GM19193 (cell line): Measurements from ENCODE around the gene MAP3K6.

ENCODE experiments used
- POLR2A ChIP-seq: IDR thresholded peaks from 4 replicates; pipeline ENCODE4 v1.6.1; 2011; ENCODE audit not compliant: insufficient read depth, insufficient read length; ENCODE audit errors: extremely low read depth

MAP3K6 gene

DNA sequence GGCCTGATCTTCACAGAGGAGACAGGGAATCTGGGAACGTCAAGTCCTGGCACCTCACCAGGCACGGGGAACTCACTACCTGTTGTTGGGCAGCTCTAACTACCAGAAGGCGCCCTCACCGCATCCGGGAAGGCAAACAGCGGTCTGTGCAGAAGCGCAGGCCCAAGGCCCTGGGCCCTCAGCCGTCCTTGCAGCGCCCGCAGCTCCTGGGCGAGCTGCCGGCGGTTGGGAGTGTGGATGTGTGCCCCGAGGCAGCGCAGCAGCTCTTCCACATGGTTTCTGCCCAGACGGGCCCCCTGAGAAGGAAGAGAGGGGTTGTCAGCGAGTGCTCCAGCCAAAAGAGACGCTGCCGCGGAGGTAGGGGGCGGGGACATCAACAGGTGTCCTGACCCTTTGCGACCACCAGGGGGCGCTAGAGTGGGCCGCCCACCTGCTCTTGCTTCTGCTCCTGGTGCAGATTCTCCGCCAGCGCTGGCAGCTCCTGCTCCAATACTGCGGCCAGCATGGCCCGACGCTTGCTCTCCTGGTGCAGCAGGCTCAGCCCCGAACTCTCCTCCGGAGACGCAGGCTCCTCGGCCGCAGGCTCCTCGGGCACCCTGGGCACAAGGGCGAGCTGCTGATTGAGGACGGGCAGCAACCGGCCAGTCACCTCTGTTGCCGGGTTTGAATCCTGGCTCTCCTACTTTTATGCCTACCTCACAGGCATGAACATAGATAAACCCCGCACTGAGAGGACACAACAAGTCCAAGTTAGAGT lies 9.3 kb downstream of the MAP3K6 start:
- no peak for TF ChIP-seq POLR2A

DNA sequence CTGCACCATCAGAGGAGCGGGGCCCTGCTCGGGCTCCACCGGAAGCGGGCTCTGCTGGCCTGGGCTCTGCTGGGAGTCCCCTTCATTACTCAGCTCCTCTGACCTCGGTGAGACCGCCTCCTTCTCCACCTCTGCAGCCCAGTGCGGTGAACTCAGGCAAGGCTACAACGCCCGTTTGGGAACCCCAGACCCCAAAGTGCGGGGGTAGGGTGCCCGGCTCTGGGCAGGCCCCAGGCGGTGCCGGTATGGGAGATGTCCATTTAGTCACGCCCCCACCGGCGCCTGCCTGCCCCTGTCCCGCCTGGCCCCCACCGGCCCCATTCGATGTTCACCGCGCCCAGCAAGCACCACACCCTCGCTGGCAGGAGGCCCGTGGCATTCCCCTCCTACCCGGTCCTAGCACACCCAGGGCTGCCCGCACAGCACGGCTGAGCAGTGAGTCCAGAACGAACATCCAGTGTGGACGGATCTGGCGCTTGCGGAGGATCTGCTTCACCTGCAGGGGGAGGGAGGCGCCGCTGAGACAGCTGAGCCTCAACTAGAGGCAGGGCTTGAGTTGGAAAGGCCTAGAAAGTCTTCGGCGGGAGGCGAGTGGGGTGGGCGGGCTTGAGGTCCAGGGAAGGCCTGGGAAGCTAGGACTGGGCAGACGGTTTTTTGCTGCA lies 10.0 kb downstream of the MAP3K6 start:
- no peak for TF ChIP-seq POLR2A

DNA sequence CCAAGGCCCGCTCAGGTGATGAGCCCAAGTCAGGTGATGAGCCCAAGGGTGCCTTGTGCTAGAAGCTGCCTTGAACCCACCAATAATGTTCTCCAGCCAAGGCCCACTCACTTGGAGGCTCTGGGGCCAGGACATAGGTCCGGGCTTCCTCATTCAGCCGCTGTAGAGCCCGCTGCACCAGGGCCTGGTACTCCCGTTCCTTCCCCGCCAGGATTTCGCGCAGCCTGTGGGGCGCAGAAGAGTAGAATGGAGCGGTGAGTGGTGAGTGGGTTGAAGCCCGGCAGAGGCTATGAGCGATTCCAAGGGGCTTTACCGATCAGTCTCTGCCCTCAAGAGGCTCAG lies 10.5 kb downstream of the MAP3K6 start:
- TF ChIP-seq POLR2A: no peak

DNA sequence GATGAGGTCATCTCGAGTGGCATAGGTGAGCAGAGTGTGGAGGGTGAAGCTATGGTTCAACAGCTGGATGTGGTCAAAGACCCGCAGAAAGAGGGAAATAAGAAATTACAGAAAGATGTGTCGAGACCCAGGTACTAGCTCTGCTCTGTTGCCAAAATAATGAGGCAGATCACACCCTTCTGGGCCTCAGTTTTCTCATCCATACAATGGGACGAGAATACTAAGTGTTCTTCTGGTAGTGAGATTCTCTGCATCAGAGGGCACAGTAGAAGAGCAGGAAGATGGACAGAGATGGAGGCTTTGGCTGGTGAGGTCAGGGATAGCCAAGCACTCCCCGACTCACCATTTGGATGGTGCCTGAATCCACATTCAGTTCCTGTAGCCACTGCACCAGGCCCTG lies 11.1 kb downstream of the MAP3K6 start:
- no peak for TF ChIP-seq POLR2A

DNA sequence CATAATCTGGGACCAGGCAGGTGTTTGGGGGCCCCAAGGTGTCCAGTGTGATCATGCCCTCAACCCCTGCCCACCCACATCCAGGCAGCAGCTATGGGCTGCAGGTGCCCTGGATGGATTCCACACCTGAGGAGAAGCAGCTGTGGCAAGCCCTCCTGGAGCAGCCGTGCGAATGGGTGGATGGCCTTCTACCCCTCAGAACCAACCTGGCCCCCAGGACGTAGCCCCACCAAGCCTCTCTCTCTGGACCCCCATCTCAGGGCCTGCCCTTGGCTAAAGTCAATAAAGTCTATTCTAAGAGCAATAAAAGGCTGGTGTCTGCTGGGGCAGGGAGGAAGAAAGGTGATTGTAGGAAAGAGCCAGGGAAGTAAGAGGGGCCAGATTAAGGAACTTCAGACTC lies 13.1 kb downstream of the MAP3K6 start:
- no peak for TF ChIP-seq POLR2A

DNA sequence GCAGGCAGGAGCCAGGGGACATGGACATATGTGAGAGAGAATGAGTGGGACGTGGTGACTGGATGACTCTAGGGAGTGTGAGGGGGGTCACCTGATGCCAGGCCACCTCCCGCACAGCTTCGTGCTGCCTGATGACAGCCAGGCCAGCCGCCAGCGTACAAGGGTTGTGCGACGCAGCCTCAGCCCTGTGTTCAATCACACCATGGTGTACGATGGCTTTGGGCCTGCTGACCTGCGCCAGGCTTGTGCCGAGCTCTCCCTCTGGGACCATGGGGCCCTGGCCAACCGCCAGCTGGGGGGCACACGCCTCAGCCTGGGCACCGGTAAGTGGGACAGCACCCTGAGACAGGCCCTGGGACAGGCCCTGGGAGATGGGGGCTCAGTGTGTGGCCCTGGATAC lies 13.6 kb downstream of the MAP3K6 start:
- TF ChIP-seq POLR2A: no peak

DNA sequence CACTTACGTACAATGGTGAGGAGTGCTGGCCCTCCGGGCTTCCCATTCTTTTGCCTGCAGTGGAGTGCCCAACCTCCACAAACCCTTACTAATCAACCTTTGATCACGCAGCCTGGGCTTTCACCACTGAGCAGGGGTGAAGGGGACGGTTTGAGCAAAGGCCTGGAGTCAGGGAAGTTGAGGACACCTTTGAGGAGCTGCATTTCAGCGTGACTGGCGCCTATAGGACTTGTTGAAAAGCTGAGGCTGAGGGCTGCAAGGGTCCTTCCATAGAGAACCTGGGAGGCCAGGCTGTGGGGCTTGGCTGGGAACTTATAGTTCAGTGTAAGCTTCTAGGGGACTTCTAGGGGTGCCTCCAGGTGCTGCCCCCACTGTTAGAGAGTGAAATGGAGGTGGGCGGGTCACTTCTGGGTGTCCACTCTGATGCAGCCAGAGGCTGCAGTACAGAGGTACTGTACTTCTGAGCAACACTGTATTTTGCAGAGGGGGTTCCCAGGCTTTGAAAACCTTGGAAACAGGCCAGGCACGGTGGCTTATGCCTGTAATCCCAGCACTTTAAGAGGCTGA lies 15.1 kb downstream of the MAP3K6 start:
- TF ChIP-seq POLR2A: no peak

DNA sequence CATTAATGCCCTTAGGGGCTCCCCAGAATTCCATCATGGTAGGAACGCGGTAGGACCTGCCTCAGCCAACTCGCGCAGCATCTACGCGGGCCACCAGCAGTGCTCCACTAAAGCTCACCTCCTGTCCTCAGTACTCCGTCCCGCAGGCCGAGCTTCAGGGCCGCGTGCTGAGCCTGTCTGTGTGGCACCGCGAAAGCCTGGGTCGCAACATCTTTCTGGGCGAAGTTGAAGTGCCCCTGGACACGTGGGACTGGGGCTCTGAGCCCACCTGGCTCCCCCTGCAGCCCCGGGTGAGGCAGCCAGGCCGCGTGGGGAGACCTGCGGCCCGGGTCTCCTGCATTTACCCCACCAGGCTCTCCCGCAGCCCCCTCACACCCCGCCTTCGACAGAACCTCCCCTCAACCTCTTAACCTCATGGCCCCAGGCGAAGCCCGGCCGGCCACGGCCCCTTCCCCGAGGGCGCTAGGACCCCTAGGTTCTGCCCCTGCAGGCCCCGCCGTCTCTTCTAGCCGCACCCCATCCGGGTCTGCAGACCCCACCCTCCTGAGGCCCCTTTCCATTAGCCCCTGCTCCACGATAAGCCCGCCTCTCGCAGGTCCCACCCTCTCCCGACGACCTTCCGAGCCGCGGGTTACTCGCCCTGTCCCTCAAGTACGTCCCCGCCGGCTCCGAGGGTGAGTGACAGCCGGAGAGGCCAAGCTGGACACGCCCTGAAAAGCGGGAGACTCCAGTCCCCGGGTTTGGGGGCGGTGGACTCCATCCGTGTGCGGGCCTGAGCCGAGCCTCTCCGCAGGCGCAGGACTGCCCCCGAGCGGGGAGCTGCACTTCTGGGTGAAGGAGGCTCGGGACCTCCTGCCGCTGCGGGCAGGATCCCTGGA lies 15.9 kb downstream of the MAP3K6 start:
- no peak for TF ChIP-seq POLR2A

DNA sequence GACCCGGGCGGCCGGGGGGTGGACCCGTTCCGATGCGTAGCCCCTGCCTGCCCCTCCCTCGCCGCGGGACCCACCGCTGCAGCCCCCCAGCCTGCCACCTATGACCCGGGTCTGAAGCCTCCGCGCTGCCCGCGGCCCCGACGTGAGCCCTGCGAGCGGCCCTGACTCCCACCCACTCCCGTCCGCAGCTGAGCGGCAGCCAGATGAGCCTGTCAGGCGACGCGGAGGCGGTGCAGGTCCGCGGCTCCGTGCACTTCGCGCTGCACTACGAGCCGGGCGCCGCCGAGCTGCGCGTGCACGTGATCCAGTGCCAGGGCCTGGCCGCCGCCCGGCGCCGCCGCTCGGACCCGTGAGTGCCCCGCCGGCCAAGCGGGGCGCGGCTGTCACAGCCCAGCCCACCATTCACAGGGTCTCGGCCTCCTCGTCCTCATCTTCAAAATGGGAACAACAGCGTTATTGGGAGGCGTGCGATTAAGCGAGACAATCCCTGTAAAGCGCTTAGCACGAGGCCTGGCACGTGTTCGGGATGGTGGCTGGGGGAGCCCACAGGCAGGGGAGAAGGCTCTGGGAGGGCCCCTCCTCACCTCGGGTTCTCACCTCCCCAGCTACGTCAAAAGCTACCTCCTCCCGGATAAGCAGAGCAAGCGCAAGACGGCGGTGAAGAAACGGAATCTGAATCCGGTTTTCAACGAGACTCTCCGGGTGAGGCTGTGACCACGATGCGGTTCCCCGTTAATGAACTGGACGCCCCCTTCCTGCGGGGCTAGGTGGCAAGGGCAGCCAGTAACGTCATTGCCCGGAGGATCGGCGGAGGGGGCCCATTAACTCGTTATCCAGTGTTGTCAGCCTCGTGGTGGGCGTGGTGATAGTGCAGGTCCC lies 16.7 kb downstream of the MAP3K6 start:
- no peak for TF ChIP-seq POLR2A

DNA sequence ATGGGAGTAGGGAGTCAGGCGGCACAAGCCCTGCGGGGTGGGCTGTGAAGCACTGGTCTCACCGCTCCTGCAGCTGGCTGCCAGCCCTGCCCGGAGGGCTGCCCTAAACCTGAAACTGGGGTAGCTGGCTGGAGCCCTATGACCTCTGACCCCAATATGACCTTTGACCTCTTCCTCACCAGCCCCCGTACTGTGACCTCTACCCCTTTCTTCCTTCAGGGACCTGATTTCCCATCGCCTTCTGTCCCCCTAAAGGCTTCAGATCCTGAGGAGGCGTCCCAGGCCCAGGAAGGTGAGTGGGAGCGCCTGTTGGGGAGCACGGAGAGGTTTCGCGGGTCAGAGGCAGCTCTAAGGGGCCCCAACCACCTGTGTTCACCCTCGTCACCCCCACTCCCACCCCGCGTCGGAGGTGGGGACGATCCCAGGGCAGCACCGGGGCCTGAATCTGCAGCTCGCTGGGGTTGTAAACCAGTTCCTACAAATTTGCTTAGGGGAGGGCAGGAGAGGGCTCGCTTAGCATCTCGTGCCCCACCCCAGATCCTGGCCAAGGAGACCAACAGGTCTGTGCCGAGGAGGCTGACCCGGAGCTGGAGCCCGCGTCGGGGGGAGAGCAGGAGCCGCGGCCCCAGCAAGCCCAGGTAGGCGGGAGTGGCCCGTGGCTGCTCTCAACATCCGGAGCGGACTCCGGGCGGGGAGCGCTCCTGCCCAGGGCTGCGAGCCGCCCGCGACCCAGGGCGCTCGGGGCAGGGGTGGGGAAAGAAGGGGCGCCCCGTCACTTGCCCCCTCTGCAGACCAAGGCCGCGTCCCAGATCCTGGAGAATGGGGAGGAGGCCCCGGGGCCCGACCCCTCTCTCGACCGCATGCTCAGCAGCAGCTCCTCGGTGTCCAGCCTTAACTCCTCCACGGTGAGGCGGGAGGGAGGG lies 17.6 kb downstream of the MAP3K6 start:
- TF ChIP-seq POLR2A: no peak

DNA sequence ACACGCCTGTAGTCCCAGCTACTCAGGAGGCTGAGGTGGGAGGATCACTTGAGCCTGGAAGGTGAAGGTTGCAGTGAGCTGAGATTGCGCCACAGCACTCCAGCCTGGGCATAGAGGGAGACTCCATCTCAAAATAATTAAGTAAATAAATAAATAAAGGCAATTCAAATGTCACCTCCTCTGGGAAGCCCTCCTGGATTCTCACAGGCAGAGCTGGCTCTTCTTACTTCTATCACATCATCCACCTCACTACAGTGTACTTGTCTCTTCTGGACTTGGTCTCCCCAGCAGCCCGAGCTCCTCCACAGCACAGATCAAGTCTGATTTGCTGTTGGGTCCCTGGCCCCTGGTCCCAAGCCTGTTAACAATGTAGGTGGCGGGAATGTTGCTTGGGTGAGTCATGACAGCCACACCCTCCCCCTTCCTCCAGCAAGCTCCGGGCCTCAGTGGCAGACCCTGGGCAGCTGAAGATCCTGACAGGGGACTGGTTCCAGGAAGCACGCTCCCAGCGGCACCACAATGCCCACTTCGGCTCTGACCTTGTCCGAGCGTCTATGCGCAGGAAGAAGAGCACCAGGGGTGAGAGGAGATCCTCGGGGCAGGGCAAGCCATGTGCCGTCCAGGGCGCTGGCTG lies 19.7 kb downstream of the MAP3K6 start:
- no peak for TF ChIP-seq POLR2A

DNA sequence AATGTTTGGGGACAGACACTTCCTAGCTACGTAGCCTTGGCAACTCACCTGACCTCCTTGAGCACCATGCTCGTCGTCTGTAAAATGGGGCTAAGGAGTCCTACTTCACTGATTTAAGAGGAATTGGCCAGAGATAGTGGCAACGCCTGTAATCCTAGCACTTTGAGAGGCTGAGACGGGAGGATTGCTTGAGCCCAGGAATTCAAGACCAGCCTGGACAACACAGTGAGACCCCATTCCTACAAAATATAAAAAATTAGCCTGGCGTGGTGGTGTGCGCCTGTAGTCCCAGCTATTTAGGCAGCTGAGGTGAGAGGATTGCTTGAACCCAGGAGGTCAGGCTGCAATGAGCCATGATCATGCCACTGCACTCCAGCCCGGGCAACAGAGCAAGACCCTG lies 20.4 kb downstream of the MAP3K6 start:
- TF ChIP-seq POLR2A: no peak

DNA sequence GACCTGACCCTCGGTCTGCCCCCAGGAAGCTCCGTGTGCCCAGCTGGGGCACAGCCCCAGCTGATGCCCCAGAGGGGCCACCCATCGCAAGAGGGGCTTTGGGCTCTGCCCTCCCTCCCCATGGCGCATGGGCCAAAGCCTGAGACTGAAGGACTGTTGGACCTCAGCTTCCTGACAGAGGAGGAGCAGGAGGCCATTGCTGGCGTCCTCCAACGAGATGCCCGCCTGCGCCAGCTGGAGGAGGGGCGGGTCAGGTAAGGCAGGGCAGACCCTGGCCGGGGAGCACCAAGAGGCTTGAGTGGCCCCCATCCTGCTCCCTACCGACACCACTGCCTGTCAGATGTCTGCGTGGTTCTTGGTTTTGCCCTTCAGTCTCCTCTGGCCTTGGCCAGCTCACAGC lies 21.5 kb downstream of the MAP3K6 start:
- TF ChIP-seq POLR2A: no peak
